ENCODE results near the gene SEC16A. TPM values are rescaled to one million over a fixed set of nuclear protein-coding genes. Genes with fewer than 3 reads are reported as not detected.

SEC16A gene
- total and polyA plus RNA-seq, 4 donors: 21.7 to 96.1 (median 66.0) TPM

GRCh38 chr9:136483589-136484152 lies 831 bp upstream of the SEC16A start:
- no peaks in the 10 kb centered on the region for H3K9me3 ChIP-seq (ENCODE audit: control insufficient read depth in 4 of 4, low read length in 3 of 4)
- no peak for TF ChIP-seq CTCF (IDR thresholded peaks at IDR 0.05; ENCODE audit: low read depth, low read length, missing input control)
- no peak for TF ChIP-seq FOXA1 (IDR thresholded peaks at IDR 0.05)
- no peak for TF ChIP-seq JUND (IDR thresholded peaks at IDR 0.05)
- no peak for TF ChIP-seq NR2F2 (IDR thresholded peaks at IDR 0.05)
- no peak for TF ChIP-seq SP1 (IDR thresholded peaks at IDR 0.05)
- no peak for TF ChIP-seq EGR1 (IDR thresholded peaks at IDR 0.05; ENCODE audit: low read depth in 2 of 2)
- no peak for TF ChIP-seq FOXA2 (IDR thresholded peaks at IDR 0.05)
- no peak for TF ChIP-seq YY1 (IDR thresholded peaks at IDR 0.05)
- TF ChIP-seq HNF4G (IDR thresholded peaks at IDR 0.05): no peak
- TF ChIP-seq TAF1 (conservative IDR thresholded peaks at IDR 0.05): no peak
- no peak for TF ChIP-seq RXRA (IDR thresholded peaks at IDR 0.05)
- TF ChIP-seq RAD21 (IDR thresholded peaks at IDR 0.05): no peak
- peaks cover 17 to 58% (median 46%) of the 10 kb centered on the region in 4 donors for H3K4me1 ChIP-seq (ENCODE audit: control insufficient read depth in 4 of 4, insufficient read depth in 4 of 4, low read length in 3 of 4)
- peak overlapping the region; percentile 96 to 100 for H3K27ac ChIP-seq (ENCODE audit: low read depth in 1 of 2, low read length in 2 of 2)
- H3K9ac ChIP-seq (ENCODE audit: low read depth in 1 of 2, low read length in 2 of 2): peak overlapping the region; percentile 86 to 95
- H3K27me3 ChIP-seq (ENCODE audit: control insufficient read depth in 4 of 4, insufficient read depth in 4 of 4, low read length in 3 of 4): no peaks in the 10 kb centered on the region
- peak overlapping the region; percentile 72 to 82 (median 80) for H3K4me3 ChIP-seq (ENCODE audit: low read depth in 1 of 3, low read length in 3 of 3)
- under 1% methylated on average over 63 of the region's 63 CpGs for WGBS
- H3K36me3 ChIP-seq (ENCODE audit: control insufficient read depth in 4 of 4, insufficient read depth in 3 of 4, low read depth in 1 of 4, low read length in 3 of 4): peaks cover 0 to 4% (median under 1%) of the 10 kb centered on the region in 4 donors
- peak; percentile 96 for DNase-seq (ENCODE audit: low spot score)

DNA sequence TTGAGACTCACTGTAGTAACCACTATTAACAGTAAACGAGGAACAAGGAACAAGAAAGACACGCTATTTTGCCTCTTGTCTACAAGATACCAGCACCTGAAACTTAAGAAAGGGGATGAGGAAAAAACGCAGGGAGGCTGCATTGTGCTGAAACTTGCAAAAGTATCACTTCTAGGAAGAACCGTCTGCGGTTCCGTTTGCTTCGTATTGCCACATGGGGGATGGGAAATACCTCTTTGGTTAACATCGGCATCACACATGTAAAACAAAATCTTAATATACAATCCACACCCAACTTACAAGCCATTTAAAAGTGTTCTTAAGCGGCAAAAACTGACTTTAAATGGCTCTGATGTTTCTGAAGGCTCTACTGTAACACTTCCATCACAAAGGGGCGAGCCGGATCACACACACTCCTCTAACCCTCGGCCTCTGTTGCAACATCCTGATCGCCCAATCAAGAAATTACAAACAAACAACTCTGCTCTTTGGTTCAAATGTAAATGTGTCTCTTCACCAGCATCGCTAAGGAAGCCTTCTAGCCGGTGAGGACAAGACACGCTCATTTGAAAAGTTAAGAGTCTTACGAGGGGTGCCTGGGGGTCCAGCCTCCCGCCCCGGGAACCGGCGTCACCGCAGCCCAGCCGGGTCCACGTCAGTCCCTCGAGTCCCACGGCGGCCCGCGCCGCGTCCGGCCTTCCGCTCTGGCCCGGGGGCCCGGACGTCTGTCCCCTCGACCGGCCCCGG lies 621 bp downstream of the SEC16A start:
- H3K9ac ChIP-seq (ENCODE audit: low read depth in 1 of 2, low read length in 2 of 2): peak overlapping the region; percentile 87 to 93
- WGBS: 1% methylated on average over 39 of the region's 39 CpGs
- TF ChIP-seq SP1 (IDR thresholded peaks at IDR 0.05) (peak; percentile 29), EGR1 (IDR thresholded peaks at IDR 0.05; ENCODE audit: low read depth in 2 of 2) (no peak), ZBTB33 (IDR thresholded peaks at IDR 0.05) (no peak), RXRA (IDR thresholded peaks at IDR 0.05) (no peak), HNF4A (conservative IDR thresholded peaks at IDR 0.05) (peak; percentile 23 to 31), NR2F2 (IDR thresholded peaks at IDR 0.05) (no peak), MAX (IDR thresholded peaks at IDR 0.05) (no peak), FOXA1 (IDR thresholded peaks at IDR 0.05) (no peak), JUND (IDR thresholded peaks at IDR 0.05) (no peak)
- peak overlapping the region; percentile 96 to 98 for H3K27ac ChIP-seq (ENCODE audit: low read depth in 1 of 2, low read length in 2 of 2)
- DNase-seq (ENCODE audit: low spot score): no peak
- peaks cover 17 to 44% (median 34%) of the 10 kb centered on the region in 4 donors for H3K4me1 ChIP-seq (ENCODE audit: control insufficient read depth in 4 of 4, insufficient read depth in 4 of 4, low read length in 3 of 4)
- H3K27me3 ChIP-seq (ENCODE audit: control insufficient read depth in 4 of 4, insufficient read depth in 4 of 4, low read length in 3 of 4): no peaks in the 10 kb centered on the region
- peak overlapping the region; percentile 90 to 93 (median 92) for H3K4me3 ChIP-seq (ENCODE audit: low read depth in 1 of 3, low read length in 3 of 3)
- no peaks in the 10 kb centered on the region for H3K9me3 ChIP-seq (ENCODE audit: control insufficient read depth in 4 of 4, low read length in 3 of 4)
- peaks cover 6 to 9% (median 6%) of the 10 kb centered on the region in 4 donors for H3K36me3 ChIP-seq (ENCODE audit: control insufficient read depth in 4 of 4, insufficient read depth in 3 of 4, low read depth in 1 of 4, low read length in 3 of 4)

All from liver (tissue), 9 donors.